GM21737 (cell line): ENCODE measurements around the gene SYMPK.
"Not testable (repeated sequence)": the region's sequence is repeated elsewhere in the genome, so short reads cannot be mapped to it uniquely, and the experiment has no call there.

Source experiments
- ATAC-seq: cut with Tn5 transposase; IDR thresholded peaks from one replicate; pipeline ENCODE4 v1.9.1; 2021; ENCODE audit warnings: mild to moderate bottlenecking, moderate library complexity; ENCODE audit not compliant: unreplicated experiment

Gene SYMPK

DNA sequence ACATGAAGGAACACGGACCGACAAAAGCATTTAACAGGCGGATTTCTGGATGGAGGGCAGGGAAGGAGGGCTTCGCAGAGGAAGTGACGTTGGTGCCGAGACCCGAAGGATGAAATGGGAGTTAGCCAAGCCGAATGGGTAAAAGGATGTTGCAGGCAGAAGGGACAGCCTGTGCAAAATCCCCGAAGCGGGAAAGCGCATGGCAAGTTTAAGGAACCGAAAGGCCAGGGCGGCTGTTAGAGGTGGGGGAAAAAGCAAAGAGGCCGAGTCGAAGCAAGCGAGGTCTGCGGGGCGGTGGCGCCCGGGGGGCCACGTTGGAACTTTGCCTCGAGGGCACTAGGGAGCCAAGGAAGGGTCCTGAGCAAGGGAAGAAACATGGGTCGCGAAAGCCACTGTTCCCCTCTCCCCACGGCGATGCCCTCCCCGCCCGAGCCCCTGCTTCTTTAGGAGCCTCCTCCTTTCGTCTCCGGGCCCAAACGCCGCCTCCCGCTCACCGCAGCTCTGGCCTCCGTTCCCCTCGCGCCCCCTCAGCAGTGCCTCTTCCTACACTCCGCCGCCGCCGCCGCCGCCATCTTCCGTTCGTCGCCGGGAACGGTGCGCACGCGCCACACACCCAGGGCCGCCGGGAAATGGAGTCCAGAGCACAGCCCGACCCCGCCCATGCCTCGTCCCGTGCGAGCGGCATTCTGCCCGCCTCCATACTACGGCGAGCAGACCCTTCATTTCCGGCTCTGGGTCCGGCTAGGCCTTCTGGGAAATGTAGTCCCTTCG, at the start of gene SYMPK:
TSS of gene SYMPK (minus strand) at position 584 of the 771 bp plus-strand sequence. CDS start 8,652 bp downstream, outside the sequence.
- ATAC-seq, result peak; percentile 89

DNA sequence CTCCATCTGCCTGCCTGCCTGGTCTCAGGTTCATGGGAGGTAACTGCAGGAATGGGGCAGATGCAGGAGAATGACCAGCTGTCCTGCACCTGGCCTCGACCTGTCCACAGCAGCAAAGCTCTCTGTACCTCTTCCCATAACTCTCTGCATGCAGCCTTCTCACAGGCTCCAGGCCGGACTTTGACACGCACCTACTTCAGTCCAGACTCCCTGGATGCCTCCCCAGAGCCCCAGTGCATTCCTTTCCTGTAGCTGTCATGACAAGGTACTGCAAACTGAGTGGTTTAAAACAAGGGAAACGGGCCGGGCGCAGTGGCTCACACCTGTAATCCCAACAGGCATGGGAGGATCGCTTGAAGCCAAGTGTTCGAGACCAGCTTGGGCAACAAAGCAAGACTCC, 48.3 kb upstream of the SYMPK start:
- no peak for ATAC-seq

DNA sequence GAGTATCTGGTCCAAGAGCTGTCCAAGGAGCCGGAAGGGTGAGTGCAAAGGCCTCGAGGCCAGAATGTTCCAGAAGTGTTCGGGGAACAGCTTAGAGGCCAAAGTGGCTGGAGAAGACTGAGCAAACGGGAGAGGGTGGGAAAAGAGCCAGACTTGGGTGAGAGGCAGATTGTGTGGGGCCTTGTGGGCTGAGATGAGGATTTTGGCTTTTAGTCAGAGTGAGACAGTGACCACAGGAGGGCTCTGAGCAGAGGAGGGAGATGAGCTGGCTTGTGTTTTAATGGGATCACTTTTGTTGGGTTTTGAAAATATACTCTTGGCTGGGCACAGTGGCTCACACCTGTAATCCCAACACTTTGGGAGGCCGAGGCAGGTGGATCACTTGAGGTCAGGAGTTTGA, 46.0 kb upstream of the SYMPK start:
- no peak for ATAC-seq

DNA sequence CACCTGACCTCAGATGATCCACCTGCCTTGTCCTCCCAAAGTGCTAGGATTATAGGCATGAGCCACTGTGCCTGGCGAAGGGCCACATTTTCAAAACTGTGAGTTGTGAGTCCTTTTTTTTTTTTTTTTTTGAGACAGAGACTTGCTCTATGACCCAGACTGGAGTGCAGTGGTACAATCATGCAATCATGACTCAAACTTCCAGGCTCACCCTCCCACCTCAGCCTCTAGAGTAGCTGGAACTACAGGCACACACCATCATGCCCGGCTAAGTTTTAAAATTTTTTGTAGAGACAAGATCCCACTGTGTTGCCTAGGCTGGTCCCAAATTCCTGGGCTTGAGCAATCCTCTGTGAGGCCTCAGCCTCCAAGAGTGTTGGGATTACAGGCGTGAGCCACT, 43.3 kb upstream of the SYMPK start:
- no peak for ATAC-seq

DNA sequence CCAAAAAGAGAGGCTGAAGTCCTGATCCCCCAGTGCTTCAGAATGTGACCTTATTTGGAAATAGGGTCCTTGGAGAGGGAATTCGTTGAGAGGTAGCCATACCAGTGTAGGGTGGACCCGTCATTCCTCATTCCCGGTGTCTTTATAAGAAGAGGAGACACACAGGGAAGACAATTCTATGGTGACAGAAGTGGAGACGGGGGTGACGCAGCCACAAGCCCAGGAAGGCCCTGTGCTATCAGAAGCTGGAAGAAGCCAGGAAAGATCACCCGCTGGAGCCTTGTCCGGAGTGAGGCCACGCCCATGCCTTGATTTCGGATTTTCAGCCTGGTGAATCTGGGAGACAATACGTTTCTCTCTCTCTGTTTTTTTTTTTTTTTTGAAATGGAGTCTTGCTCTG, 42.1 kb upstream of the SYMPK start:
- no peak for ATAC-seq

DNA sequence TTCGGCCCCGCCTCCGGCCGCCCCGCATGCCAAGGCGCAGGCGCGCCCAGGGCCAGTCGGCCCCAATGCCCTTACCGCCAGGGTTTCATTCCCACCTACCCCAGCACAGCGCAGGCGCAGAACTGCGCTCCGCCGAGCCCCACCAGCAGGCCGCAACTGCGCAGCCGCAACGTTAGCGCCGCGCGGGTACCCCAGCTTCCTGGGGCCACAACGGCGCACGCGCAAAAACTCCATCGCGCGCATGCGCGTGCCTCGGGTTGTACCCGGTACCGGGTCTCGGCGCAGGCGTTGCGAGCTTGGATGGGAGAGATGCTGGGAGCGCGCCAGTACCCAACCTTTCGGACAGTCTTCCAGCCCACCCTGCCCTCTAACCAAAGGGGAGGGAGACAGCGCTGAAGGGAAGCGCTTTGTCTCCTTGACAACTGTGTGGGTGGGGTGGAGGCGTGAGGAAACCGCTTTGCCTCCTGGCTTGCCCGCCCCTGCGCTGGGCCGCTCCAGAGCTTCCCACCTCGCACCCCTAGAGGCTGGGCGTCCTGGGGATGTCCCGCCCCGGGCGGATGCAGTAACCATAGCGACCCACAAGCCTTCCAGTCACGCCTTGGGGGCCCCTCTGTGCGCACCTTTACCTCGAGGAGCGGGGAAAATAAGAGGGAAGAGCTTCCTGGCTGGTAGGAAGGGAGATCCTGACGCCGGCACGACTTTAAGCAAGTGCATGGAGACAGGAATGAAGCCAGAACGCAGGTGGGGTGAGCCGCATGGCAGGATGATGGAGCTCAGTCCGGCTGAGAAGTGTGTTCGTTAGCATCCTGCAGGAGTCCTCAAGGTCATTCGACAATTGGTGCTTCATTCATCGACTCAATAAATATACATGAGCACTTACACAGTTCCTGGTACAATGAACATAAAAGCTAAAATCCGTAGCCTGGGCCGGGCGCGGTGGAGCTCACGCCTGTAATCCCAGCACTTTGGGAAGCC, 40.0 kb upstream of the SYMPK start:
- ATAC-seq, result peak; percentile 78

DNA sequence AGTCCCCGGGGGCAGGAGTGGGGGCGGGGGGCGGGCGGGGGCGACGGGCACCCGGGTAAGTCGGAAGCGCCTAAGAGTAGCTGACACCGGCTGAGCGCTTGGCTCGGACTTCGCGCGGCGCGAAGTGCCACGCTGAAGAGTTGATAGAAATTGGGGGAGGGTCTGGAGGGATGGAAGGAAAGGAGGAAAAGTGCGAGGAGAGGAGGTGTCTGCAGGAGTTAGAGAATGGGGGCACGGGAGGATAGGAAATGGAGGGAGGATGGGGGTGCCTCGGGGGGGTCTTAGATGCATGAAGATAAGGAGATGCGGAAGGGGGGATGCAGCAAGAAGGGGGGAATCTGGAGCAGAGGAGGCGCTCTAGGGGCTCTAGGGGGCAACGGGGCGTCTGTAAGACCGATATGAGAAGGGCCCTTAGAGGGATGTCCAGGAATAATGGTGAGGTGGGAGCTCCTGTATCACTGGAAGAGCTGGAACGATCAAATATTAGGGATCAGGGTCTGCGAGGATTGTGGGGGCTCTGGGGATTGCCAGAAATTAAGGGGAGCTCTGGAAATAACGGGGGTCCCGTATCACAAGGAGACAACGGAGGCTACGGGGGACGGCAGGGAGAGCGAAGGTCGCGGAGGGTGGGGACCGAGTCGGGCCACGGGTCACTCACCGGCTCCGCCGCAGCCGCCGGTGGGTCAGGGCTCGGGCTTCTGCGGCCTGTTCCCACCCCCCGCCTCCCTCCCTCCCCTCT, 39.1 kb upstream of the SYMPK start, which contains the start of gene MYPOP:
TSS of gene MYPOP (minus strand) at position 702 of the 739 bp plus-strand sequence. CDS start 840 bp downstream, outside the sequence.
- ATAC-seq, result no peak

DNA sequence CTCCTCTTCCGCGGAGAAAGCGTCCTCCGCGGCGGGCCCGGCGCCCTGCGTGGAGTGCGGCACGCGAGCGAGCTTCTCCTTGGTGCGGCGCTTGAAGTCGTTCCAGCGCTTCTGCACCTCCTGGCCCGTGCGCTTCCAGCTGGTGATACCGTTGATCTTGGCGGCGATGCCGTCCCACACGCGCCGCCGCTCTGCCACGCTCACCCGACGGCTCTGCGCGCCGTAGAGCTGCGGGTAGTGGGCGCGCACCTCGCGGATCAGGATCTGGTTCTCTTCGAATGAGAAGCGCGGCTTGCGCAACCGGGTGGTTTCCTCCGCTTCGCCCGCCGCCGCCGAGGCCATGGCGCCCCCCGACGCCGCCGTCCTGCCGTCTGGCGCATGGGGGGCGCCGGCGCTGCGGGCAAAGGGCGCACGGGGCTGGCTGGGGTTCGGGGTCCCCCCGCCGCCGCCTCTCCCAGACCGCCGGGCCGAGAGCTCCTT, 38.5 kb upstream of the SYMPK start:
- ATAC-seq, result no peak

DNA sequence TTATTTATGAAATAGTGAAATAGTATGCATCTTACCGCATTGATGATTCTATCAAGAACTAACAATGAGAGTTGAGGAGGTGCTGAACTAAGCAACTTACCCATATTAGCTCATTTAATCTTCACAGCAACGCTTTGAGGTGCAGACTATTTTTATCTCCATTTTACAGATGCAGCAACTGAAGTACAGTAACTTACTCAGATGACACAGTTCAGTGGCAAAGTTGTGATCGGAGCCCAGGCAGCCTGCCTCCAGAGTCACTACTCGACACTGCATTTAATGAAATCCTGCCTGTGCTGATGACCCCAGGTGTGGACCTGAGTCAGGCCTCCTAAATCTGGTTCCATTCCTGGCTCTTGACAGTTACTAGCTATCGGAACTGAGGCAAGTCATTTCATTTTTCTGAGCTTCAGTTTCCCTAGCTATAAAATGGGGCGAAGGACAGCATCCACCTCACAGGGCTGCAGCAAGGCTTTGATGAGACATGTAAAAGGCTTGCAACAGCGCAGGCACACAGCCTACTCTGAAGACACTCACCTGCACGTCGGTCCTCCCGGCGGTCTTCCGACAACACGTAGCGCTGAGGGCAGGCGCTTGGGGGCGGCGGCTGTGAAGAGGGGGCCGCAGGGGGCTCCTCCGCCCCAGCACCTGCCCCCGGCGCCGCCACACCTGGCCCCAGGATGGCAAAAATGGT, 37.9 kb upstream of the SYMPK start:
- no peak for ATAC-seq

DNA sequence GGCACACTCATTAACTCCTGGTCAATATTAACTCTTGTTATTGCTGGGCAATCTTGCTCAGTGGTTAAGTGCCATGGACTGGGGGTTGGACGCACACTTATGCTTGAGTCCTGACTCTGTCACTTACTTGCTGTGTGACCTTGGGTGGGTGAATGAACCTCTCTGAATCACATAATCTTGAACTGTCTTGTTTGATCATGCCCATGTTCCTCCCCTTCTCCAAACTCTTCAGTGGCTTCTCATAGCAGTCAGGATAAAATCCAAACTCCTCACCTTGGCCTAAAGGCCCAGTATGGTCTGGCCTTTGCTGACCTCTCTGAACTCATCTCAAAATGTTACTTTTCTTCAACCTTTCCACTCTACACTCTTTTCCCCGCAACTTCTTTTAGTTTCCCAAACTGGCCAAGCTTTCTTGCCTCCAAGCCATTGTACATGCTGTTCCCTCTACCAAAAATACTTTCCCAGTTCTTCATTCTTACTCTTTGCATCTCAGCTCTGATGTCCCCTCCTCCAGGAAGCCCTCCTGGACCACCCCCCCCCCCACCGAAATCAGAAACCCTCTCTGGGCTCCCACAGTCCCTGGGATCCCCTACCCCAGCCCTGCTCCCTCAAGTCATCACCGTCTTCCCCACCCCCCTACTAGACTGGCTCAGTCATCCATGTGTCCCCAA, 37.1 kb upstream of the SYMPK start:
- ATAC-seq, result no peak

DNA sequence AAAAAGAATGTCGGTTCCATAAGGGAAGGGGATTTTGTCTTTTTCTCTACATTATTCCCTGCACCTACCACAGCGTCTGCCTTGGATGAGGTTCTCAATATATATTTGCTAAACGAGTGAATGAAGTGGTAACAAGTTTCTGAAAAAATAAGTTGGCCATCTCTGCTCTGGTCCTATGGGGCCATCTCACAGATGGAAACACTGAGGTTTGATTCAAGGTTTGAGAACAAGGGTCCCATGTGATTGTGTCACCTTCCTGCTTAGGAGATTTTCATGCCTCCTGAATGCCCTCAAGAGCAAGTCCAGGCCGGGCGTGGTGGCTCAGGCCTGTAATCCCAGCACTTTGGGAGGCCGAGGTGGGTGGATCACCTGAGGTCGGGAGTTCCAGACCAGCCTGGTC, 36.3 kb upstream of the SYMPK start:
- no peak for ATAC-seq

DNA sequence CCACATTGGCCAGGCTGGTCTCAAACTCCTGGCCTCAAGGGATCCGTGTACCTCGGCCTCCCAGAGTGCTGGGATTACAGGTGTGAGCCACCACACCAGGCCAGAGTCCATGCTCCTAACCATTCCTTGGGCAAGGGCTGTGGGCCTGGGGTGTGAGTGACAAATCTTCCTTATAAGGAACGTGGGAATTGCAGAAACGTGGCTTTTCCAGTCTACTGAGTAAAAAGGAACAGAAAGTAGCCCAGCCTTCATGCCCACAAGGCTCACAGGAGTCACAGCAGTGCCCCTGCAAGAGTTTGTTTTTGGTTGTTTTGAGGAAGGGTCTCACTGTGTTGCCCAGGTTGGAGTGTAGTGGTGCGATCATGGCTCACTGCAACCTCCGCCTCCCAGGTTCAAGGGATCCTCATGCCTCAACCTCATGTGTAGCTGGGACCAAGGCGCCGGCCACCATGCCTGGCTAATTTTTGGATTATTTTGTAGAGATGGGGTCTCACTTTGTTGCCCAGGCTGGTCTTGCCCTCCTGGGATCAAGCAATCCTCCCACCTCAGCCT, 34.4 kb upstream of the SYMPK start:
- no peak for ATAC-seq

DNA sequence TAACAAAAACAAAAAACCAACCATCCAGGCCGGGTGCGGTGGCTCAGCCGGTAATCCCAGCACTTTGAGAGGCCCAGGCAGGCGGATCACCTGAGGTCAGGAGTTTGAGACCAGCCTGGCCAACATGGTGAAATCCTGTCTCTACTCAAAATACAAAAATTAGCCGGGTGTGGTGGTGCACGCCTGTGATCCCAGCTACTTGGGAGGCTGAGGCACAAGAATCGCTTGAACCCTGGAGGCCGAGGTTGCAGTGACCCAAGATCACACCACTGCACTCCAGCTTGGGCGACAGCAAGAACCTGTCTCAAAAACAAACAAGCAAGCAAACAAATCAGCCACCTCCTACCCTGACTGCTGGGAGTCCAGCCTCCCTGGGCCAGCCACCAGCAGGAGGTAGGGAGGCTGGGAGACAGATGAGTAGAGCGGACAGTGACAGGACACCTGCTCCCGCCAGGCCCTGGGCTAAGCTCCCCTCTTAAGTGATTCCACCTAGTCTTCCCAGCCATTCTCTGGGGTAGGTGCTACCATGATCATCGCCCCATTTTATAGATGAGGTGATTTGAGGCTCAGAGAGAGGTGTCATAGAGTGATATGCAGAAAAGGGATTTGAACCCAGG, 33.1 kb upstream of the SYMPK start:
- not testable (repeated sequence) for ATAC-seq

DNA sequence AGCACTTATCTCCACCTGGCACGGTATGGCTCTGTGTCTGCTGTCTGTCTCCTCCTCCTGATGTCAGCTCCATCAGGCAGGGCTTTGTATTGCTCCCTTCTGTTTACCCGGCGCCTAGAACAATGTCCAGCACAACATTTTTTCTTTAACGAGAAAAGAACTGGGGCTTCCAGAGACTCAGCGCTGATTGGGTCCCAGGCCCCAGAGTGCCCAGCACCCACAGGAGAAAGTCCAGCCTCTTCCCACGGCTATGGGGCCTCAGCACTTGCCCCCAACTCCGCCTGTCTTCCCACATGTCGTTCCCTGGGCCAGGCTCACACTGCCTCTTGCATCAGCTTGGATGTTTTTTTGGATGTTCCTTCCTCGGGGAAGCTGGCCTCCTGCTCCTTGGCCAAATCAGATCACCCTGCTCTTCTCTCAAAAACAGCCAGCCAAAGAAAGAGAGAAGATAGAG, 32.6 kb upstream of the SYMPK start:
- ATAC-seq, result no peak

DNA sequence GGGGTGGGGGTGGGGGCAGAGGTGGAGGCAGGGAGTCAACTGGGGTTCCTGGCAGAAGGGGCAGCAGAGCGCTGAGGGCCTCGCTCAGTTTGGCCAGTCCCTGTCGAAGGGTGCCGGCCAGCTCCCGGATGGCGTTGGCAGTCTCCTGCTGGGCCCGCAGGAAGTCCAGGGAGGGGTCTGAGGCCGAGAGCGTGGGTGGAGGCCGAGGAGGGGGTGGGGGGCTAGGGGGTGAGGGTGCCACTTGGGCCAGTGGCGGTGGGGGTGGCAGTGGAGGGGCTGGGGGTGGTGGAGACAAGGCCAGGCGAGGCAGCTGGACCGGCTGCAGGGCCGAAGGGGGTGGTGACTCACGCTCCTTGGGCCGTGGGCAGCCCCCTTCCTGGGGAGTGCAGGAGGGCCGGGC, 27.9 kb upstream of the SYMPK start:
- no peak for ATAC-seq

DNA sequence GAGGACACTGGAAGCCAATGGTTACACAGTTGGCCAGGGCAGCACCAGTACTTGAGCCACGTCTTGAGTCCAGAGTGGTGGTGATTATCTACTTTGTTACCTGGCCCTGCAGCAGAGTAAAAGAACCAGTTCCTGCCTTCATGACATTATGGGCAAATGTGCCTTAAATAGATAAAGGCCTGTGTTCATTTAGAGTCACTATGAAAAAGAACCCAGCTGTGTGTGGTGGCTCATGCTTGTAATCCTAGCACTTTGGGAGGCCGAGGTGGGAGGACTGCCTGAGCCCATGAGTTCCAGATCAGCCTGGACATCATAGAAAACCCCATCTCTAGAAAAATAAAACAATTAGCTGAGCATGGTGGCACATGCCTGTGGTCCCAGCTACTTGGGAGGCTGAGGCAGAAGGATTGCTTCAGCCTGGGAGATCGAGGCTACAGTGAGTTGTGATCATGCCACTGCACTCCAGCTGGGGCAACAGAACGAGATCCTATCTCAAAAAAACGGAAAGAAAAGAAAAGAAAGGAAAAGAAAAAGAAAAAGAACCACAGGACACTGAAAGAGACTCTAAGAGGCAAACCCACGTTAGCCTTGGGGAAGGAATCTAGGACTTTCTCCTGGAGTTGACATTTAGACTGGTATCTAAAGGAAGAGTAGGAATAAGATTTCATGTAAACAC, 26.4 kb upstream of the SYMPK start:
- no peak for ATAC-seq

DNA sequence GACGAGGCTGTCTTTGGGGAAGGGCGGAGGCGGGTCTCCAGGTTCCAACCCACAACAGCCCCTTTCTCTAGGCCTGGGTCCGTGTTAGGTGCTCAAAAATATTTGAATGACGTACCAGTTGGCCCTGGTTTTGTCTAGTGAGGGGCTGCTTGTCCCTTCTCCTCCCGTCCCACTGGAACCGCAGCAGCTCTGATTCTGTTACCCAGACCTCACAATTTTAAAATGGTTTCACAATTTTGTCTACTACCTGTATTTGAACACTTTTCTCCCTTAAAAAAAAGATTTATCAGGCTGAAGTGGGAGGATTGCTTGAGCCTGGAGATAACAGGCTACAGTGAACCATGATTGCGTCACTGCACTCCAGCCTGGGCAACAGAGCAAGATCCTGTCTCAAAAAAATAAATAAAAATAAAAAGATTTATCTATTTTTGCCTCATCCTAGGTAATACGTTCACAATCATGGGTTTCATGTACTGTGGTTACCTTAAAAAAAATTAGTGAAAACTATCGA, 24.3 kb upstream of the SYMPK start:
- no peak for ATAC-seq
